Duodenal mucosa (tissue), 2 donors: Measurements from ENCODE around the gene UNC80.

ENCODE experiments used
- H3K27ac ChIP-seq: one replicate; pipeline ENCODE4 v1.7.0; 2013; ENCODE audit warnings: low read depth, low read length
- H3K27me3 ChIP-seq, 2 donors: one replicate each; pipeline ENCODE4 v1.7.0; 2013; ENCODE audit warnings: low read length in 2 of 2, control low read depth in 1 of 2; ENCODE audit not compliant: insufficient read depth in 2 of 2, control insufficient read depth in 1 of 2
- H3K36me3 ChIP-seq, 2 donors: one replicate each; pipeline ENCODE4 v1.7.0; 2013; ENCODE audit warnings: low read length in 2 of 2, control low read depth in 1 of 2; ENCODE audit not compliant: insufficient read depth in 2 of 2, control insufficient read depth in 1 of 2
- H3K4me1 ChIP-seq, 2 donors: one replicate each; pipeline ENCODE4 v1.7.0; 2013; ENCODE audit warnings: low read length in 2 of 2, control low read depth in 1 of 2; ENCODE audit not compliant: insufficient read depth in 2 of 2, control insufficient read depth in 1 of 2
- H3K4me3 ChIP-seq, 2 donors: one replicate each; pipeline ENCODE4 v1.7.0; 2013; ENCODE audit warnings: low read length in 2 of 2, low read depth in 1 of 2
- H3K9ac ChIP-seq, 2 donors: one replicate each; pipeline ENCODE4 v1.7.0; 2013; ENCODE audit warnings: low read length in 2 of 2, low read depth in 1 of 2
- H3K9me3 ChIP-seq, 2 donors: one replicate each; pipeline ENCODE4 v1.7.0; 2013; ENCODE audit warnings: low read length in 2 of 2, control low read depth in 1 of 2; ENCODE audit not compliant: control insufficient read depth in 1 of 2

UNC80 gene

GRCh38 chr2:209805351-209805750 is 33.7 kb downstream of the UNC80 start:
- no peaks in the 10 kb centered on the region for H3K4me1 ChIP-seq
- H3K9me3 ChIP-seq = no peaks in the 10 kb centered on the region
- H3K9ac ChIP-seq = no peak overlapping the region
- no peak overlapping the region for H3K4me3 ChIP-seq
- no peak overlapping the region for H3K27ac ChIP-seq
- H3K36me3 ChIP-seq = no peaks in the 10 kb centered on the region
- no peaks in the 10 kb centered on the region for H3K27me3 ChIP-seq

- H3K27me3 ChIP-seq = no peaks in the 10 kb centered on the region
- H3K36me3 ChIP-seq = no peaks in the 10 kb centered on the region
Measured at GRCh38 chr2:209806318-209806717, 34.7 kb downstream of the UNC80 start.

GRCh38 chr2:209808521-209808920 is 36.9 kb downstream of the UNC80 start:
- Histone ChIP-seq H3K27me3 (no peaks in the 10 kb centered on the region), H3K4me3 (no peak overlapping the region), H3K9ac (no peak overlapping the region), H3K36me3 (no peaks in the 10 kb centered on the region), H3K27ac (no peak overlapping the region), H3K9me3 (no peaks in the 10 kb centered on the region), H3K4me1 (no peaks in the 10 kb centered on the region)

More at GRCh38 chr2:209806318-209806717, 34.7 kb downstream of the UNC80 start:
- Histone ChIP-seq H3K4me3 (no peak overlapping the region), H3K9me3 (no peaks in the 10 kb centered on the region), H3K9ac (no peak overlapping the region), H3K27ac (no peak overlapping the region), H3K4me1 (no peaks in the 10 kb centered on the region)

GRCh38 chr2:209809256-209809655 is 37.6 kb downstream of the UNC80 start:
- H3K9me3 ChIP-seq = no peaks in the 10 kb centered on the region

GRCh38 chr2:209817844-209818271 is 46.2 kb downstream of the UNC80 start:
- H3K27ac ChIP-seq = no peak overlapping the region
- H3K9me3 ChIP-seq = no peaks in the 10 kb centered on the region
- no peaks in the 10 kb centered on the region for H3K4me1 ChIP-seq
- H3K4me3 ChIP-seq = no peak overlapping the region
- H3K27me3 ChIP-seq = no peaks in the 10 kb centered on the region
- H3K36me3 ChIP-seq = no peaks in the 10 kb centered on the region
- H3K9ac ChIP-seq = no peak overlapping the region

More at GRCh38 chr2:209809256-209809655, 37.6 kb downstream of the UNC80 start:
- no peak overlapping the region for H3K9ac ChIP-seq
- H3K36me3 ChIP-seq = no peaks in the 10 kb centered on the region
- H3K27ac ChIP-seq = no peak overlapping the region
- no peak overlapping the region for H3K4me3 ChIP-seq
- no peaks in the 10 kb centered on the region for H3K27me3 ChIP-seq
- no peaks in the 10 kb centered on the region for H3K4me1 ChIP-seq

- H3K27ac ChIP-seq = no peak overlapping the region
- no peaks in the 10 kb centered on the region for H3K4me1 ChIP-seq
- no peaks in the 10 kb centered on the region for H3K27me3 ChIP-seq
- H3K9me3 ChIP-seq = no peaks in the 10 kb centered on the region
- no peak overlapping the region for H3K9ac ChIP-seq
- no peaks in the 10 kb centered on the region for H3K36me3 ChIP-seq
- H3K4me3 ChIP-seq = no peak overlapping the region
Measured at GRCh38 chr2:209818939-209819338, 47.3 kb downstream of the UNC80 start.

- Histone ChIP-seq H3K36me3 (no peaks in the 10 kb centered on the region), H3K4me1 (no peaks in the 10 kb centered on the region), H3K9me3 (no peaks in the 10 kb centered on the region), H3K4me3 (no peak overlapping the region), H3K27ac (no peak overlapping the region), H3K27me3 (no peaks in the 10 kb centered on the region), H3K9ac (no peak overlapping the region)
Measured at GRCh38 chr2:209821806-209822205, 50.2 kb downstream of the UNC80 start.

GRCh38 chr2:209823484-209823883 is 51.9 kb downstream of the UNC80 start:
- Histone ChIP-seq H3K27me3 (no peaks in the 10 kb centered on the region), H3K9me3 (no peaks in the 10 kb centered on the region), H3K4me1 (no peaks in the 10 kb centered on the region), H3K9ac (no peak overlapping the region), H3K27ac (no peak overlapping the region), H3K4me3 (no peak overlapping the region), H3K36me3 (no peaks in the 10 kb centered on the region)

- H3K36me3 ChIP-seq = no peaks in the 10 kb centered on the region
- H3K27me3 ChIP-seq = no peaks in the 10 kb centered on the region
- no peak overlapping the region for H3K9ac ChIP-seq
- no peak overlapping the region for H3K4me3 ChIP-seq
- no peak overlapping the region for H3K27ac ChIP-seq
- no peaks in the 10 kb centered on the region for H3K4me1 ChIP-seq
- H3K9me3 ChIP-seq = no peaks in the 10 kb centered on the region
Measured at GRCh38 chr2:209824391-209824790, 52.8 kb downstream of the UNC80 start.

GRCh38 chr2:209830722-209831465 is 59.3 kb downstream of the UNC80 start:
- Histone ChIP-seq H3K36me3 (no peaks in the 10 kb centered on the region), H3K4me3 (no peak overlapping the region)

More at GRCh38 chr2:209830722-209831465, 59.3 kb downstream of the UNC80 start:
- no peak overlapping the region for H3K27ac ChIP-seq
- no peaks in the 10 kb centered on the region for H3K9me3 ChIP-seq
- no peaks in the 10 kb centered on the region for H3K4me1 ChIP-seq
- no peaks in the 10 kb centered on the region for H3K27me3 ChIP-seq
- no peak overlapping the region for H3K9ac ChIP-seq
